DOHH2 (cell line): ENCODE measurements around the gene POU2F3.

Experiments
- H3F3A ChIP-seq: fragments of 200-600 bp; sonication (generic), shearing (Covaris generic); 2 replicates; pipeline ENCODE4 v1.6.0; 2016; ENCODE audit warnings: antibody characterized with exemption, mild to moderate bottlenecking; ENCODE audit not compliant: control insufficient read depth, insufficient read depth
- H3K27ac ChIP-seq: fragments of 200-600 bp; sonication (generic); 2 replicates; pipeline ENCODE4 v1.5.1; 2014; ENCODE audit warnings: low read depth, mild to moderate bottlenecking, low read length, moderate library complexity
- H3K27me3 ChIP-seq: fragments of 200-600 bp; sonication (generic); 2 replicates; pipeline ENCODE4 v1.6.1; 2014; ENCODE audit warnings: mild to moderate bottlenecking, low read length, mixed read lengths; ENCODE audit not compliant: control insufficient read depth
- H3K36me3 ChIP-seq: fragments of 200-600 bp; sonication (generic); 2 replicates; pipeline ENCODE4 v1.6.1; 2014; ENCODE audit warnings: mild to moderate bottlenecking, low read length, moderate library complexity, mixed read lengths; ENCODE audit not compliant: control insufficient read depth
- H3K4me1 ChIP-seq: fragments of 200-600 bp; sonication (generic); 2 replicates; pipeline ENCODE4 v1.6.1; 2014; ENCODE audit warnings: mild to moderate bottlenecking, low read length, mixed read lengths; ENCODE audit not compliant: control insufficient read depth
- H3K4me2 ChIP-seq: fragments of 200-600 bp; sonication (generic); 2 replicates; pipeline ENCODE4 v1.6.0; 2014; ENCODE audit warnings: mild to moderate bottlenecking, low read length, moderate library complexity
- H3K4me3 ChIP-seq: fragments of 200-600 bp; sonication (generic); 2 replicates; pipeline ENCODE4 v1.5.1; 2014; ENCODE audit warnings: mild to moderate bottlenecking, low read length, mixed read lengths
- H3K79me2 ChIP-seq: fragments of 200-600 bp; sonication (generic); 2 replicates; pipeline ENCODE4 v1.6.1; 2014; ENCODE audit warnings: mild to moderate bottlenecking, low read length, mixed read lengths; ENCODE audit not compliant: control insufficient read depth
- H3K9me2 ChIP-seq: fragments of 200-600 bp; sonication (generic); replicated peaks from 2 replicates; pipeline ENCODE4 v1.6.1; 2014; ENCODE audit warnings: mild to moderate bottlenecking, low read length, mixed read lengths; ENCODE audit not compliant: control insufficient read depth
- H3K9me3 ChIP-seq: fragments of 200-600 bp; sonication (generic); 2 replicates; pipeline ENCODE4 v1.6.1; 2014; ENCODE audit warnings: antibody characterized with exemption, low read length, mixed read lengths; ENCODE audit not compliant: control insufficient read depth, insufficient read depth
- H4K20me1 ChIP-seq: fragments of 200-600 bp; sonication (generic); 2 replicates; pipeline ENCODE4 v1.6.0; 2014; ENCODE audit warnings: low read depth, mild to moderate bottlenecking, antibody characterized with exemption, low read length, moderate library complexity; ENCODE audit not compliant: control insufficient read depth, insufficient read depth
- CTCF ChIP-seq: fragments of 200-600 bp; sonication (generic); IDR thresholded peaks from one replicate; pipeline ENCODE4 v1.5.1; 2014; ENCODE audit warnings: antibody characterized with exemption, mild to moderate bottlenecking, low read depth, low read length; ENCODE audit not compliant: poor library complexity, severe bottlenecking
- EZH2phosphoT487 ChIP-seq: fragments of 200-600 bp; sonication (generic); IDR thresholded peaks from 2 replicates; pipeline ENCODE4 v1.6.1; 2017; ENCODE audit warnings: borderline replicate concordance, mild to moderate bottlenecking, antibody characterized with exemption, low read length, moderate library complexity, mixed read lengths

Gene POU2F3

GRCh38 chr11:120302001-120302805 is 62.3 kb downstream of the POU2F3 start:
- Histone ChIP-seq H3K9me2 (no peaks in the 10 kb centered on the region), H4K20me1 (peaks cover 3% of the 10 kb centered on the region), H3K4me2 (no peak overlapping the region), H3K79me2 (no peaks in the 10 kb centered on the region), H3K27me3 (peaks cover 11% of the 10 kb centered on the region; the same call in 1 of the 2 replicates), H3K36me3 (no peaks in the 10 kb centered on the region), H3K4me1 (no peaks in the 10 kb centered on the region), H3K9me3 (no peaks in the 10 kb centered on the region), H3F3A (no peaks in the 10 kb centered on the region), H3K27ac (no peak overlapping the region), H3K4me3 (no peak overlapping the region)
- TF ChIP-seq CTCF (no peak), EZH2phosphoT487 (no peak)

DNA sequence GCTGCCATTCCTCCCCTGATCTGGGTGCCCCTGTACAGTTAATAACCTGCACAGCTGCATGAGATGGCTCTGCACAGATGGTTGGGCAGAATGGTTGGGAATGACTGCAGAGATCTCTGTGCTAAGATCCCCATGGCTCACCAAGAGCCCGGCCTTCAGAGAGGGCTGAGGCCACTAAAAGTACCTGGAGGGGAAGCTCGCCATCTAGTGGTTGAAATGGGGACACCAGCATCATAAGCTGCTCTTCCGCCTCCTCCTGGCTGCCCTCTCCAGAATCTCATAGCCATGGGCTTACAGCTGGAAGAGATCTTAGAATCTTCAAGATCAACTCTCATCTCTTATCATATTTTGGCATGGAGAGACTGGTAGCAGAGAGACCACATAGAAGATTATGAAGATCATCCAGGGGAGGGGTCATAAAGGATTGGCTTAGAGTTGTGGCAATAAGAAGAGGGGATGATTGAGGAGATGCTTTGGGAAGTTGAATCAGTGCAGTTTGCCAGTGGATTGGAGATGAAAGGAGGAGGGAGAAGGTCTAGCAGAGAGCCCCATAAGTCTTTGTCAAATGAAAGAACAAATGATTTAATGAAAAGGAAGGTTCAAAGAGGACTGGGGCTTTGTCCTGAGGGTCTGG is 63.2 kb downstream of the POU2F3 start:
- TF ChIP-seq EZH2phosphoT487 (no peak), CTCF (peak; percentile 94)
- Histone ChIP-seq H3K4me1 (no peaks in the 10 kb centered on the region), H3K4me2 (no peak overlapping the region), H3K27ac (no peak overlapping the region), H3K27me3 (peaks cover 11% of the 10 kb centered on the region; the same call in 1 of the 2 replicates), H3K36me3 (no peaks in the 10 kb centered on the region), H3K79me2 (no peaks in the 10 kb centered on the region), H3K9me2 (no peaks in the 10 kb centered on the region), H4K20me1 (peaks cover 3% of the 10 kb centered on the region), H3F3A (no peaks in the 10 kb centered on the region), H3K4me3 (no peak overlapping the region), H3K9me3 (no peaks in the 10 kb centered on the region)

DNA sequence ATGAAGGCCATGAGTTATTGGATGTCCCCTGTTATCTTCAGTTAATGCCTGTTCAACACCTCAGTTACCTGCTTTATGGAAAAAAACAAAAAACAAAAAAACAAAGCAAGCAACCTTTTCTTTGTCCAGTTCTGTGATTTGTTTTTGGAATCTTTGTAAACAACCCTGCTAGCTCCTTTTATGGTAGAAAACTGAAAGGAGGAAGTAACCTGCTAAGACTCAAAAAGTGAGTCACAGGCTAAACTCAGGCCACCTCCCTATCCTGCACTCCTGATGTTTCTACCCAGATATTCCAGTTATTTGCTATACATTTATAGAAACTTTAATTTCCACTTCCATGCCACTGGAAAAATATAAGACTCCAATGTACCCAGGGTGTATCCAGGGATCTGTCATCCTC is 64.6 kb downstream of the POU2F3 start:
- no peak for TF ChIP-seq EZH2phosphoT487
- no peak for TF ChIP-seq CTCF
- H4K20me1 ChIP-seq, result peaks cover 3% of the 10 kb centered on the region
- no peaks in the 10 kb centered on the region for H3K79me2 ChIP-seq
- peaks cover 10% of the 10 kb centered on the region; the same call in 1 of the 2 replicates for H3K27me3 ChIP-seq
- no peak overlapping the region for H3K4me3 ChIP-seq
- no peaks in the 10 kb centered on the region for H3K9me2 ChIP-seq
- H3K4me2 ChIP-seq, result no peak overlapping the region
- H3F3A ChIP-seq, result no peaks in the 10 kb centered on the region
- H3K36me3 ChIP-seq, result no peaks in the 10 kb centered on the region
- H3K4me1 ChIP-seq, result no peaks in the 10 kb centered on the region
- no peak overlapping the region for H3K27ac ChIP-seq
- H3K9me3 ChIP-seq, result no peaks in the 10 kb centered on the region
